Amygdala (tissue), 56 donors: ENCODE results near the gene REPIN1.

Experiments used
- DNase-seq, 56 donors: peaks; one replicate each; lab custom pipeline; 2025; lab: John Stamatoyannopoulos, UW

The REPIN1 gene

DNA sequence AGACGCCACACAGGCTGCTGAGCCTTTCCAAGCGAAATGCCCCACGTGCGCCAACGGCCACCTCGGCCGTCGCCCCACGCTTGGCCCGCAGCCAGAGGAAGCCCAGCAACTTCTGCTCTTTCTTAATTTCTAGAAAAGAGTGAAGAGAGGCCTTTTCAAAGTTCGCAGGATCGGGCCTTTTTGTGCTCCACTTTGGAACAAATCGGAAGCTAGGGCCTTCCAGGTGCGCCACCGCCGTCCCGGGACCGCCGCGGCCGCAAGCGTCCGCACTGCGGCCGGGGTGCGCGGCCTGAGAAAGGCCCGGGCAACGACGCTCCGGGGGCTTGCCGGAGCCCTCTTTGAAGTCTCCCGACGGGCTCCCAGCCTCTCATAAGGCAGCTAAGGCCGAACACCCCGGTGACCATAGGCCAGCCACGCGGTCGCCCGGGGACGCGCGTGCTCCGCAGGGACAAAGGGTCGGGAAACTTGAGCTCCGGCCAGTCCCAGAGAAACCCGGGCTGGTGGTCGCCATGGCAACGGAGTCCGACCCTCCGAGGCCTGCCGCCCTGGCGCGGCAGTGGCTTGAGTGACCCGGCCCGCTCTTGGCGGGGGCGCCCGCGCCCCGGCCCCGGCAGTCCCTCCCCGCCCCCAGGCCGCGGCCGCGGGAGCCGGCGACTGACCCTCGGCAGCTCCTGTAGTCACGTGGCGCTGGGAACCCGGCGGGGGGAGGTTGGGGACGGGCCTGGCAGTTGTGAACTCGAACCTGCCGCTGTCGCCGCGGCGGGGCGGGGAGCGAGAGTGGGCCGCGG lies at the start of gene REPIN1:
TSS of gene REPIN1 (plus strand) at position 727 of the 788 bp plus-strand sequence. CDS start 890 bp downstream, outside the sequence.
- DNase-seq = peak in 53 of 56 donors; percentile 46 to 92 (median 83)

- no peak for DNase-seq
Measured at GRCh38 chr7:150321788-150322113, 46.9 kb upstream of the REPIN1 start.

- no peak for DNase-seq
Measured at GRCh38 chr7:150322114-150322832, 46.3 kb upstream of the REPIN1 start.

- peak in 2 of 56 donors; percentile 38 to 41 for DNase-seq
Measured at GRCh38 chr7:150322833-150323681, 45.6 kb upstream of the REPIN1 start, which contains the start of the genes ACTR3C and LRRC61. ACTR3C (minus strand) TSS chr7:150323545; CDS start chr7:150295296, 28,249 bp downstream. LRRC61 (plus strand) TSS chr7:150323355; CDS start chr7:150336862, 13,507 bp downstream.

- no peak for DNase-seq
Measured at GRCh38 chr7:150323682-150324372, 44.8 kb upstream of the REPIN1 start.

- DNase-seq = no peak
Measured at GRCh38 chr7:150324373-150324961, 44.2 kb upstream of the REPIN1 start.

- no peak for DNase-seq
Measured at GRCh38 chr7:150325110-150325611, 43.5 kb upstream of the REPIN1 start.

DNA sequence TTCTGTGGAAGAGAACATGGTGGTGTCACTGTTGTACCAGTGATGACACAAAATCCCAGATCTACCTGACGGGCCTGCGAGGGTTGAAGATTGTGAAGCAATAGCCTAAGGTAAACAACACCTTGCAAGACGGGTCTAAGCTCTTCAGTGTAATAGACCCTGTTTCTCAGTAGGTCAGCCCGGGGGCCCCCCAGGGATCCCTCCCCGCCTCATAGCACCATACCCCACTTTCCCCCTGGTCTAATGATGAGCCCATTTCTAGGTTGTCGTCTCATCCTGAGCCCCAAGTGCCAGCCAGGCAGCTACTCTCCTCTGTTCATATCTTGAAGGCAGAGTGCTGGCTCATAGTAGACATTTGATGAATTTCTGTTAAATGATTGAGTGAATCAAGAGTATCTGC lies 42.7 kb upstream of the REPIN1 start:
- no peak for DNase-seq

GRCh38 chr7:150326657-150327268 lies 41.9 kb upstream of the REPIN1 start:
- no peak for DNase-seq

DNA sequence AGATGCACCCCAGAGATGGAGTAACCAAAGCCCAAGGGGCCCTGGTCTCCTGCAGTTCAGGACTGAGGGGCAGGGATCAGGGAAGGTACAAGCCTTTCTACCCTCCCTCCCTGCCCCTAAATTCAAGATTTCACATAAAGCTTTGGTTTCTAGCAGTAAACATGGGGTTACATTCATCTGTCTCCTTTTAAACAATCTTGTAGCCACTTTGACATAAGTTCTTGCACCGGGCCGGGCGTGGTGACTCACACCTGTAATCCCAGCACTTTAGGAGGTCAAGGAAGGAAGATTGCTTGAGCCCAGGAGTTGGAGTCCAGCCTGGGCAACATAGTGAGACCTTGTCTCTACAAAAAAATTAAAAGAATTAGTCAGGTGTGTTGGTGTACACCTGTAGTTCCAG lies 41.3 kb upstream of the REPIN1 start:
- no peak for DNase-seq

DNA sequence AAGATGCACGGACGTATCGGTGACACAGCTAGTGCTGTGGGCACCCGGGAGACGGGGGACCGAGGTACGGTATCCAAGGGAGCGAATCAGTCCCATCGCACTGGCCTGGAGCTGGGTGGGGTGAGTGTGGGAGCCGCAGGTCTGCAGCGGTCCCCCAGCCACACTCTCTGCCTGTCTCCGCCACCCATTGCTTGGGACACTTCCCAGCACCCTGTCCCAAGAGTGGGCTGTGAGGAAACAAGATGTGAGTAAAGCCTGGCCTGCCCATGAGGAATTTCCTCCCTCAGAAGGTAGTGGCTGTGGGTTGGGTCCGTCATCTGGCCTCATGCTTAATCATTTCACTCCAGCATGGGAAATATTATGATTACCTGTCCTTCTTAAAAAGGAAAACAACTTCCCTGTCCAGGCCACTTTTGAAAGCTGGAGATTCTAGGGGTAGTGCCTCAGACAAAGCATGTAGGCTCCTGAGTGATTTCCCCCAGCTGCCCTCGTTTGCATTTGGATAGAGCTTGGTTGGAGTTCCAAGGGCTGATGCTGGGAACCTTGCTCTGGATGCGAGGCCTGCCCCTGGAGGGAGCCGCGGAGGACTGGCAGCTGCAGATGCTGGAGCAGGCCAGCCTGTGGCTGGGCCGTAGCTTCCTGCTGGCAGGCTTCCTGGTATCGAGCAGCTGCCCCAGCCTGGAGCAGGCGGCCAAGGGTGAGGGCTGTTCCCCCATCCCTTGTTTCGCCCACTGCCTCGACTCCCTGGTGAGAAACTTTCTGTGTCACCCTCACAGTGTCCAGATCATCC lies 39.1 kb upstream of the REPIN1 start:
- DNase-seq = peak in 24 of 56 donors; percentile 18 to 76 (median 41)

GRCh38 chr7:150330211-150330885 lies 38.3 kb upstream of the REPIN1 start:
- DNase-seq = no peak

- DNase-seq = no peak
Measured at GRCh38 chr7:150332852-150333635, 35.6 kb upstream of the REPIN1 start.

GRCh38 chr7:150333659-150334058 lies 35.0 kb upstream of the REPIN1 start:
- DNase-seq = no peak

DNA sequence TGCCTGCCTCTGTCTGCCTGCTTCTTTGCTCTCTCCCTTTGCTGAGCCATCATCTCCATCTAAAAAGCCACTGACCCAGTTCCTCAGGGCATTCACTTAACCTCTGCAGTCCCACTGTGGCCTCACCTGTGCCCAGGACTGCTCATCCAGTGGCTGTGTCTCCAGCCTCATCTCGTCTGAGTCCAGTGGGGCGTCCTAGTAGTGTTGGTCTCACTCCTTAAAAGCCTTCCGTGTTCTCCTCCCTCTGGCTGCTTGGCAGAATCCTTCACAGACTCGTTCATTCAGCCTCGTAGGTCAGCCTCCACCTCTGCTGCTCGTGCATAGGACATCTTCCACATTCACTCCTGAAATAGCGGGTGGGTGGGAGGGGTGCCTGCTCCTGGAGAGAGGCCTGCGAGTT lies 34.5 kb upstream of the REPIN1 start:
- DNase-seq = no peak

DNA sequence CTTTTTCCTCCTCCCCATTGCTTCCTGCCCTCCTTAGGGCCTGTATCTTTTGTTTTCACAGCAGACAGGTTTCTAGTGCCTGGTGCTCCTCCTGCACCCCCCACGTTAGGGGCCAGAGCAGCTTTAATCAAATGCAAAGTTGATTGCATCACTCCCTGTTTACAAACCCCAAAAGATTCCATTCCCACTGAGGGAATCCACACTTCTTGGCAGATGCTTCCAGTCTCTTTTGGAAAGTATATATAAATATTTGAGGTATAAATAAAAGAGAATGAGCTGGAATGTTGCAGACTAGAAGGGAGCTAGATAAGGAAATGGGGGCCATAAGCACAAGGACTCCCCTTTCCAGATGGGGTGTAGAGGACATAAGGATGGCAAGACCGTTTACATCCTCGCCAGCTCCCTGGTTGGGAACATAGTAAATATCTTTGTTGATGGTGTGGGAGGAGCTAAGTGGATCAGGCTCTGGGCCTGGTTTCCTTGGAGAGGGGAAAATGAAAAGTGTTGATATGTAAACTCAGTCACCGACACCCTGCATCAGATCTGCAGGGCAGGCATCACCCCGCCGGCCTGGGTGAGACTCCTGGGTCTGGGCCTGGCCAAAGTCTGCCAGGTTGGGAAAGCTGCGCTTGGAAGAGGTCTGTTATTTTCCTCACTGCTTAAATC lies 33.4 kb upstream of the REPIN1 start:
- DNase-seq = no peak

DNA sequence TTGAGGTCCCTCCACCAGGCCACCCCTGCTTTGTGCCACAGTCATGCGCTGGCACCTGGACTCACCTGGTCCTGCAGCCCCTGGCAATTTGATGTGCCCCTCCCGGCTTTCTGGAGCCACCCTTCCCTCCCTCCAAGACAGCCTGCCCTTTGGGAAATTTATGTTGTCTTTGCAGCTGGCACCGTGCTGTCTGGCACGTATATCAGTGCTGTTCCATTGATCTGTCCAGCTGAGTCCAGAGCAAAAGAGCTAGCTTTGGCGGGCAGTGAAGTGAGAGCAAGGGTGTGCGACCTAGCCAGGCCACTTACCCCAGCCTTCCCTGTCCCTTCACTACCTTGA lies 32.9 kb upstream of the REPIN1 start:
- DNase-seq = no peak
